HG02759 (cell line): Measurements from ENCODE around the gene EVA1C.
"Not testable (repeated sequence)": the region's sequence is repeated elsewhere in the genome, so short reads cannot be mapped to it uniquely, and the experiment has no call there.

Experiments
- ATAC-seq: cut with Tn5 transposase; IDR thresholded peaks from one replicate; pipeline ENCODE4 v1.9.1; 2021; ENCODE audit warnings: mild to moderate bottlenecking, moderate library complexity; ENCODE audit not compliant: unreplicated experiment

The EVA1C gene

GRCh38 chr21:32412162-32413014 lies at the start of gene EVA1C:
Gene EVA1C (plus strand): TSS chr21:32412706. CDS start chr21:32412854, 148 bp downstream.
- ATAC-seq, result peak; percentile 45

GRCh38 chr21:32364387-32364786 lies 48.1 kb upstream of the EVA1C start:
- no peak for ATAC-seq

- no peak for ATAC-seq
Observed at GRCh38 chr21:32364796-32365195, 47.7 kb upstream of the EVA1C start.

- no peak for ATAC-seq
Observed at GRCh38 chr21:32366191-32366590, 46.3 kb upstream of the EVA1C start.

- ATAC-seq, result no peak
Observed at GRCh38 chr21:32367158-32367557, 45.3 kb upstream of the EVA1C start.

- no peak for ATAC-seq
Observed at GRCh38 chr21:32368386-32368785, 44.1 kb upstream of the EVA1C start.

GRCh38 chr21:32368961-32369360 lies 43.5 kb upstream of the EVA1C start:
- not testable (repeated sequence) for ATAC-seq

- no peak for ATAC-seq
Observed at GRCh38 chr21:32370998-32371766, 41.3 kb upstream of the EVA1C start.

- ATAC-seq, result no peak
Observed at GRCh38 chr21:32371913-32372314, 40.6 kb upstream of the EVA1C start.

- no peak for ATAC-seq
Observed at GRCh38 chr21:32372755-32373154, 39.8 kb upstream of the EVA1C start.

- ATAC-seq, result no peak
Observed at GRCh38 chr21:32377506-32377905, 35.0 kb upstream of the EVA1C start.

- ATAC-seq, result no peak
Observed at GRCh38 chr21:32377991-32378390, 34.5 kb upstream of the EVA1C start.

- no peak for ATAC-seq
Observed at GRCh38 chr21:32378956-32379355, 33.5 kb upstream of the EVA1C start.

GRCh38 chr21:32380940-32381339 lies 31.6 kb upstream of the EVA1C start:
- ATAC-seq, result no peak

- ATAC-seq, result no peak
Observed at GRCh38 chr21:32381571-32381970, 30.9 kb upstream of the EVA1C start.

GRCh38 chr21:32382108-32382644 lies 30.3 kb upstream of the EVA1C start:
- ATAC-seq, result no peak

GRCh38 chr21:32383812-32384211 lies 28.7 kb upstream of the EVA1C start:
- no peak for ATAC-seq

- ATAC-seq, result no peak
Observed at GRCh38 chr21:32386195-32386870, 26.2 kb upstream of the EVA1C start.

- no peak for ATAC-seq
Observed at GRCh38 chr21:32387151-32387550, 25.4 kb upstream of the EVA1C start.

- ATAC-seq, result no peak
Observed at GRCh38 chr21:32388306-32388705, 24.2 kb upstream of the EVA1C start.

GRCh38 chr21:32389337-32390015 lies 23.0 kb upstream of the EVA1C start:
- no peak for ATAC-seq
